Left ventricle myocardium inferior (tissue), 1 donor: ENCODE data around the gene AUTS2. TPM values are rescaled to one million over a fixed set of nuclear protein-coding genes. Genes with fewer than 3 reads are reported as not detected.

ENCODE experiments used
- DNase-seq: peaks from one replicate; pipeline ENCODE4 v3.0.0-alpha.2; 2020
- H3K27ac ChIP-seq: fragments of 200-600 bp; replicated peaks from 2 replicates; pipeline ENCODE4 v1.8.0; 2021
- H3K27me3 ChIP-seq: fragments of 200-600 bp; 2 replicates; pipeline ENCODE4 v1.8.0; 2021; ENCODE audit warnings: low read depth
- H3K36me3 ChIP-seq: fragments of 200-600 bp; 2 replicates; pipeline ENCODE4 v1.8.0; 2021
- H3K4me1 ChIP-seq: fragments of 200-600 bp; 2 replicates; pipeline ENCODE4 v1.8.0; 2021
- H3K4me3 ChIP-seq: fragments of 200-600 bp; 2 replicates; pipeline ENCODE4 v1.8.0; 2021; ENCODE audit warnings: mild to moderate bottlenecking, moderate library complexity
- H3K9me3 ChIP-seq: fragments of 200-600 bp; replicated peaks from 2 replicates; pipeline ENCODE4 v1.8.0; 2021
- CTCF ChIP-seq: fragments of 200-600 bp; IDR thresholded peaks from 2 replicates; pipeline ENCODE4 v1.8.0; 2021; ENCODE audit warnings: antibody characterized with exemption, mild to moderate bottlenecking, borderline replicate concordance
- intact Hi-C: fragments of 100-400 bp; cut with micrococcal nuclease; formaldehyde crosslinking; loops from one replicate; pipeline ENCODE4 v1.11.0; 2022
- total RNA-seq: library from RNA; stranded (reverse); fragmentation: NEBNext Ultra II Directional; extraction: Animal tissue kit (Norgen Biotek cat#: 25700); gene quantifications from one replicate; pipeline ENCODE4 v1.2.1, GENCODE V29; 2021
- donor health status: DM: no; HTN: yes; CAD: no; lungs with severe emphysema.

The AUTS2 gene
- total RNA-seq, 1 donor from 2014 or later, result 10.5 TPM

- TF ChIP-seq CTCF, result no peak
- no peak overlapping the region for H3K27ac ChIP-seq
- H3K9me3 ChIP-seq, result no peaks in the 10 kb centered on the region
- no peak overlapping the region for H3K4me3 ChIP-seq
- DNase-seq, result no peak
- intact Hi-C loops, result no loop called here
- H3K4me1 ChIP-seq, result peaks cover 17% of the 10 kb centered on the region
- no peaks in the 10 kb centered on the region for H3K36me3 ChIP-seq
- no peaks in the 10 kb centered on the region for H3K27me3 ChIP-seq
Observed at GRCh38 chr7:69622960-69623359, 24.7 kb downstream of the AUTS2 start.

GRCh38 chr7:69624435-69625230, 26.4 kb downstream of the AUTS2 start:
- Histone ChIP-seq H3K36me3 (no peaks in the 10 kb centered on the region), H3K27ac (no peak overlapping the region), H3K4me3 (no peak overlapping the region), H3K4me1 (peaks cover 18% of the 10 kb centered on the region), H3K27me3 (no peaks in the 10 kb centered on the region), H3K9me3 (no peaks in the 10 kb centered on the region)
- DNase-seq, result no peak
- intact Hi-C loops, result no loop called here
- no peak for TF ChIP-seq CTCF

- Histone ChIP-seq H3K9me3 (no peaks in the 10 kb centered on the region), H3K4me1 (peaks cover 24% of the 10 kb centered on the region), H3K27me3 (no peaks in the 10 kb centered on the region), H3K27ac (no peak overlapping the region), H3K36me3 (no peaks in the 10 kb centered on the region), H3K4me3 (no peak overlapping the region)
- intact Hi-C loops, result no loop called here
- DNase-seq, result no peak
- no peak for TF ChIP-seq CTCF
Observed at GRCh38 chr7:69625238-69625637, 27.0 kb downstream of the AUTS2 start.

GRCh38 chr7:69625798-69626197, 27.5 kb downstream of the AUTS2 start:
- no peak for TF ChIP-seq CTCF
- H3K36me3 ChIP-seq, result no peaks in the 10 kb centered on the region
- H3K27ac ChIP-seq, result no peak overlapping the region
- intact Hi-C loops, result no loop called here
- H3K27me3 ChIP-seq, result no peaks in the 10 kb centered on the region
- no peak for DNase-seq
- H3K9me3 ChIP-seq, result no peaks in the 10 kb centered on the region
- H3K4me1 ChIP-seq, result peaks cover 30% of the 10 kb centered on the region
- no peak overlapping the region for H3K4me3 ChIP-seq

- H3K9me3 ChIP-seq, result no peaks in the 10 kb centered on the region
- no peak for DNase-seq
- H3K27me3 ChIP-seq, result no peaks in the 10 kb centered on the region
- intact Hi-C loops, result no loop called here
- no peak for TF ChIP-seq CTCF
- H3K4me1 ChIP-seq, result peaks cover 24% of the 10 kb centered on the region
- H3K4me3 ChIP-seq, result no peak overlapping the region
- H3K27ac ChIP-seq, result peak overlapping the region; percentile 18
- no peaks in the 10 kb centered on the region for H3K36me3 ChIP-seq
Observed at GRCh38 chr7:69630292-69630691, 32.0 kb downstream of the AUTS2 start.
